HepG2 (cell line): ENCODE results near the gene TPX2. TPM values are rescaled to one million over a fixed set of nuclear protein-coding genes. Genes with fewer than 3 reads are reported as not detected.
A peak's percentile ranks its signal among the peaks of the same experiment; 100 is the strongest.

Source experiments
- ARNT ChIP-seq: fragments of 450-650 bp; IDR thresholded peaks from 2 replicates; pipeline ENCODE4 v1.6.1; 2017
- CBX5 ChIP-seq: sonication (generic); formaldehyde crosslinking; IDR thresholded peaks from 2 replicates; pipeline ENCODE4 v1.4.0; 2020; ENCODE audit warnings: missing genetic modification reagents, borderline replicate concordance
- EEA1 ChIP-seq: sonication (generic); formaldehyde crosslinking; IDR thresholded peaks from 2 replicates; pipeline ENCODE4 v1.5.1; 2020; ENCODE audit warnings: mild to moderate bottlenecking, missing genetic modification reagents, borderline replicate concordance
- GLI4 ChIP-seq: sonication (generic); formaldehyde crosslinking; IDR thresholded peaks from 2 replicates; pipeline ENCODE4 v1.5.1; 2020; ENCODE audit warnings: missing genetic modification reagents, mild to moderate bottlenecking, moderate library complexity, borderline replicate concordance
- KLF13 ChIP-seq: sonication (generic); formaldehyde crosslinking; IDR thresholded peaks from 2 replicates; pipeline ENCODE4 v1.4.0; 2020; ENCODE audit warnings: mild to moderate bottlenecking, missing genetic modification reagents
- PHB2 ChIP-seq: fragments of 450-650 bp; IDR thresholded peaks from 2 replicates; pipeline ENCODE4 v1.6.1; 2018; ENCODE audit not compliant: partially characterized antibody
- RFXANK ChIP-seq: IDR thresholded peaks from 2 replicates; pipeline ENCODE4 v1.6.1; 2016
- STAT5B ChIP-seq: sonication (generic); formaldehyde crosslinking; IDR thresholded peaks from 2 replicates; pipeline ENCODE4 v1.4.0; 2020; ENCODE audit warnings: missing genetic modification reagents
- USF2 ChIP-seq, 2 experiments: sonication (generic) in 1 of 2; formaldehyde crosslinking in 1 of 2; IDR thresholded peaks; 2 replicates each; pipeline versions ENCODE4 v1.5.1 to v1.6.1; 2011 to 2020; ENCODE audit warnings: borderline replicate concordance in 1 of 2, low read depth in 1 of 2, low read length in 1 of 2, mild to moderate bottlenecking in 1 of 2, missing genetic modification reagents in 1 of 2, moderate library complexity in 1 of 2
- ZNF17 ChIP-seq: sonication (generic); formaldehyde crosslinking; IDR thresholded peaks from 2 replicates; pipeline ENCODE4 v1.5.0; 2020; ENCODE audit warnings: mild to moderate bottlenecking, missing genetic modification reagents
- ZNF318 ChIP-seq: sonication (generic); formaldehyde crosslinking; IDR thresholded peaks from 2 replicates; pipeline ENCODE4 v1.4.0; 2020; ENCODE audit warnings: mild to moderate bottlenecking, missing genetic modification reagents
- ZNF549 ChIP-seq: sonication (generic); formaldehyde crosslinking; IDR thresholded peaks from 2 replicates; pipeline ENCODE4 v1.5.0; 2020; ENCODE audit warnings: missing genetic modification reagents
- ZNF605 ChIP-seq: sonication (generic); formaldehyde crosslinking; IDR thresholded peaks from 2 replicates; pipeline ENCODE4 v1.8.0; 2022; ENCODE audit warnings: mild to moderate bottlenecking, missing genetic modification reagents
- ZNF660 ChIP-seq: sonication (generic); formaldehyde crosslinking; IDR thresholded peaks from 2 replicates; pipeline ENCODE4 v1.5.1; 2020; ENCODE audit warnings: mild to moderate bottlenecking, low read depth, missing genetic modification reagents, borderline replicate concordance
- polyA plus RNA-seq, 8 experiments: library from polyadenylated mRNA; depleted of rRNA in 3 of 8; stranded (reverse) in 7 of 8; unstranded in 1 of 8; fragments of >200 nt; fragmentation: Illumina TruSeq in 4 of 8; extraction: Trizol in 4 of 8; gene quantifications; 2 replicates each; pipeline versions ENCODE4 v1.2.1 to v1.2.3, GENCODE V29; 2011 to 2016; ENCODE audit warnings: low read depth in 4 of 8, missing spikeins in 1 of 8, mixed read lengths in 1 of 8; ENCODE audit not compliant: insufficient read depth in 1 of 8
- total RNA-seq, 5 experiments: library from RNA; depleted of rRNA; stranded (reverse); fragments of >200 nt; fragmentation: Illumina TruSeq; extraction: Trizol; gene quantifications; 2 replicates each; pipeline ENCODE4 v1.2.3, GENCODE V29; 2016; ENCODE audit warnings: low read depth in 1 of 5
- TF ChIP-seq, protein P1 (sequence below): IDR thresholded peaks from 2 replicates; pipeline ENCODE4 v1.6.1; 2016; ENCODE audit warnings: mild to moderate bottlenecking, missing biosample characterization, missing genetic modification reagents
- TF ChIP-seq, protein P2 (sequence below): sonication (generic); formaldehyde crosslinking; IDR thresholded peaks from 2 replicates; pipeline ENCODE4 v1.4.0; 2020; ENCODE audit warnings: mild to moderate bottlenecking, low read depth, missing genetic modification reagents

The TPX2 gene
- total and polyA plus RNA-seq, 2 of the 13 experiments (the other 11 are each of a cell fraction or from before 2014, with no cell fraction given), result 34.3 to 124 TPM

GRCh38 chr20:31717478-31718201 is 21.4 kb upstream of the TPX2 start (continued):
- TF ChIP-seq ZNF318 (CRISPR knock-in tag) (no peak), RFXANK (CRISPR knock-in tag) (no peak), ARNT (no peak), ZNF17 (peak; percentile 33; the same call in 1 of the 2 replicates), ZNF660 (no peak), ZNF605 (CRISPR knock-in tag) (peak; percentile 38; the same call in 1 of the 2 replicates), ZNF549 (CRISPR knock-in tag) (no peak), PHB2 (no peak), EEA1 (no peak), CBX5 (no peak), STAT5B (no peak), GLI4 (CRISPR knock-in tag) (no peak), KLF13 (CRISPR knock-in tag) (no peak), USF2 (IDR thresholded peaks at IDR 0.05; ENCODE audit: low read depth, low read length) (no peak), USF2 (CRISPR knock-in tag; IDR thresholded peaks at IDR 0.05; ENCODE audit: borderline replicate concordance) (no peak)
- TF ChIP-seq, protein P1, sequence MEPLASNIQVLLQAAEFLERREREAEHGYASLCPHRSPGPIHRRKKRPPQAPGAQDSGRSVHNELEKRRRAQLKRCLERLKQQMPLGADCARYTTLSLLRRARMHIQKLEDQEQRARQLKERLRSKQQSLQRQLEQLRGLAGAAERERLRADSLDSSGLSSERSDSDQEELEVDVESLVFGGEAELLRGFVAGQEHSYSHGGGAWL (CRISPR knock-in tag), result 0 out of 2 replicates have a peak, but pooled peaks have one; percentile 21
- TF ChIP-seq, protein P2, sequence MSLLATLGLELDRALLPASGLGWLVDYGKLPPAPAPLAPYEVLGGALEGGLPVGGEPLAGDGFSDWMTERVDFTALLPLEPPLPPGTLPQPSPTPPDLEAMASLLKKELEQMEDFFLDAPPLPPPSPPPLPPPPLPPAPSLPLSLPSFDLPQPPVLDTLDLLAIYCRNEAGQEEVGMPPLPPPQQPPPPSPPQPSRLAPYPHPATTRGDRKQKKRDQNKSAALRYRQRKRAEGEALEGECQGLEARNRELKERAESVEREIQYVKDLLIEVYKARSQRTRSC, result no peak
